WERI-Rb-1 (cell line): ENCODE results near the gene DBH.
"Not testable (repeated sequence)": the region's sequence is repeated elsewhere in the genome, so short reads cannot be mapped to it uniquely, and the experiment has no call there.

Source experiments
- DNase-seq: peaks from one replicate; pipeline ENCODE4 v3.0.0-alpha.2; 2020
- H3K27ac ChIP-seq: fragments of 250-450 bp; sonication (Bioruptor Pico); 2 replicates; pipeline ENCODE4 v1.5.1; 2020; ENCODE audit warnings: mild to moderate bottlenecking, moderate library complexity
- H3K27me3 ChIP-seq: fragments of 250-450 bp; sonication (Bioruptor Pico); 2 replicates; pipeline ENCODE4 v1.5.1; 2021; ENCODE audit warnings: mild to moderate bottlenecking, low read depth, moderate library complexity; ENCODE audit not compliant: insufficient read depth, severe bottlenecking
- H3K36me3 ChIP-seq: fragments of 250-450 bp; sonication (Bioruptor Pico); 2 replicates; pipeline ENCODE4 v1.5.1; 2020; ENCODE audit warnings: mild to moderate bottlenecking, moderate library complexity
- H3K4me3 ChIP-seq: 2 replicates; pipeline ENCODE4 v1.5.1; 2011; ENCODE audit warnings: low read depth, mild to moderate bottlenecking, control low read depth, low read length
- H3K9me3 ChIP-seq: fragments of 250-450 bp; sonication (Bioruptor Pico); 2 replicates; pipeline ENCODE4 v1.5.1; 2021; ENCODE audit warnings: mild to moderate bottlenecking, moderate library complexity; ENCODE audit not compliant: severe bottlenecking
- TF ChIP-seq, protein P1 (sequence below): IDR thresholded peaks from 2 replicates; pipeline ENCODE4 v1.5.1; 2011; ENCODE audit warnings: low read depth, mild to moderate bottlenecking, control low read depth, inconsistent platforms, low read length

Gene DBH

DNA sequence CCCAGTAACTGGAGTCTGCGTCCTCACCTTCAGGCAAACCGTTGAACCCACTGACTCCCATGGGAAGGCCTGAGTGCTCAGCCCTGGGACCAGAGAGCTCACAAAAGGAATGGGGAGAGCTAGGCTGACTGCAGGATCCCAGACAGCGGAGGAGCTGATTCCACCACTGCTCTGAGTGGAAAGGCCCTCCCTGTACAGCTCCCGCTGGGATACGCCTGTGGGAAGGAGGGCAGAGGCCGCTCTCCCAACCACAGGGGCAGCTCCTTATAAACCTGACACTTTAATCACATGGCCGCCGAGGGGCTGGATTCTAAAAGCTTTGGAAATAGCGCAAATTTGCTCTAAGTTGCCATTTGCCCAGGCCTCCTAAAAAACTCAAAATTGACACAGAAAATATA is 37.1 kb downstream of the DBH start:
- H3K4me3 ChIP-seq = no peak overlapping the region
- H3K27ac ChIP-seq = no peak overlapping the region
- DNase-seq = no peak
- H3K9me3 ChIP-seq = no peaks in the 10 kb centered on the region
- H3K27me3 ChIP-seq = no peaks in the 10 kb centered on the region
- TF ChIP-seq, protein P1, sequence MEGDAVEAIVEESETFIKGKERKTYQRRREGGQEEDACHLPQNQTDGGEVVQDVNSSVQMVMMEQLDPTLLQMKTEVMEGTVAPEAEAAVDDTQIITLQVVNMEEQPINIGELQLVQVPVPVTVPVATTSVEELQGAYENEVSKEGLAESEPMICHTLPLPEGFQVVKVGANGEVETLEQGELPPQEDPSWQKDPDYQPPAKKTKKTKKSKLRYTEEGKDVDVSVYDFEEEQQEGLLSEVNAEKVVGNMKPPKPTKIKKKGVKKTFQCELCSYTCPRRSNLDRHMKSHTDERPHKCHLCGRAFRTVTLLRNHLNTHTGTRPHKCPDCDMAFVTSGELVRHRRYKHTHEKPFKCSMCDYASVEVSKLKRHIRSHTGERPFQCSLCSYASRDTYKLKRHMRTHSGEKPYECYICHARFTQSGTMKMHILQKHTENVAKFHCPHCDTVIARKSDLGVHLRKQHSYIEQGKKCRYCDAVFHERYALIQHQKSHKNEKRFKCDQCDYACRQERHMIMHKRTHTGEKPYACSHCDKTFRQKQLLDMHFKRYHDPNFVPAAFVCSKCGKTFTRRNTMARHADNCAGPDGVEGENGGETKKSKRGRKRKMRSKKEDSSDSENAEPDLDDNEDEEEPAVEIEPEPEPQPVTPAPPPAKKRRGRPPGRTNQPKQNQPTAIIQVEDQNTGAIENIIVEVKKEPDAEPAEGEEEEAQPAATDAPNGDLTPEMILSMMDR = no peak
- H3K36me3 ChIP-seq = peaks cover 81% of the 10 kb centered on the region

DNA sequence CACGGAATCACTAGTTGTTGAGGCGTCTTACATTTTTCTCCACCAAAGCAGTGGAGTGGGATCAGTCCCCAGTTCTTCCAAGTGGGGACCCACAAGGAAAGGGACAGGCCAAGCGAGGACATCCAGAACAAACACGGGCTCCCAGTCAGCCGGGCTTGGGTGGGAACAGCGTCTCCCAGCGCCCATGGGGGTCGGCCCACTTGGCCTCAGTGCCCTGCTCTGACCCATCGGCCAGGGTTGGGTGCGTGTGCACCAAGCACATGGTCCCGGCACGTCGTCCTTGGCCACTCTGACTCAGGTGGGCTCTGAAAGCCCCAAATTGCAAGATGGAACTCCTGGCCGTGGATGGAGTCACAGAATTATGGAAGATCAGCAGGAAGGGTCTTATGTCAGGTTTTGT is 37.9 kb downstream of the DBH start:
- H3K9me3 ChIP-seq = no peaks in the 10 kb centered on the region
- no peak overlapping the region for H3K27ac ChIP-seq
- H3K4me3 ChIP-seq = no peak overlapping the region
- H3K36me3 ChIP-seq = peaks cover 89% of the 10 kb centered on the region
- TF ChIP-seq, protein P1 = no peak
- no peak for DNase-seq
- no peaks in the 10 kb centered on the region for H3K27me3 ChIP-seq

DNA sequence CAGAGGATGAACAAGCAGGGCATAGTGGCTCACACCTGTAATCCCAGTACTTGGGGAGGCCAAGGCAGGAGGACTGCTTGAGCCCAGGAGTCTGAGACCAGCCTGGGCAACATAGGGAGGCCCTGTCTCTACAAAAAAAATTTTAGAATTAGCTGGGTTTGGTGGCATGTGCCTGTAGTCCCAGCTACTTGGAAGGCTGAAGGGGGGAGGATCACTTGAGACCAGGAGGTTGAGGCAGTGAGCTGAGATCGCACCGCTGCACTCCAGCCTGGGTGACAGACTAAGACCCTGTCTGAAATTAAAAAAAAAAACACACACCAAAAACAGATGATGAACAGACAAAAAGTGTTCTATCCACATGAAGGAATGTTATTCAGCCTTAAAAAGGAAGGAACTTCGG is 39.6 kb downstream of the DBH start:
- not testable (repeated sequence) for H3K4me3 ChIP-seq, DNase-seq, H3K27me3 ChIP-seq, H3K27ac ChIP-seq, H3K9me3 ChIP-seq
- H3K36me3 ChIP-seq = peaks cover 90% of the 10 kb centered on the region

DNA sequence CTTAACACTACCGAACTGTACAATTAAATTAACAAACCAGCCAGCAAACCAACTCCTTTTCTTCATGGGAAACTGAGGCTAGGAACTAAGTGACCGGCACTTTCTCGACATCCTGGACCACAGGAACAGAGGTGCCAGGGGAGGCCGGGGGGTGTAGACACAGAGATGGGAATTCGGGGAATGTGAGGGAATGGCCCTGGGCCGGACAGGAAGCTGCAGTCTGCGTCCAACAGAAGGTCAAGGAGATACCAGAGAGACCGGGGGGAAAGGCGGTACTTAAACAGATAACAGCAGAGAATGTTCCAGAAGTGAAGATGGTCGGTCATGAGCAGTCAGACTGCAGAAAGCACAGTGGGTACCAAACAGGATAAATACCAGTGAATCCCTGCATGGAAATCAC is 40.3 kb downstream of the DBH start:
- H3K4me3 ChIP-seq = no peak overlapping the region
- H3K9me3 ChIP-seq = no peaks in the 10 kb centered on the region
- no peak for DNase-seq
- H3K27ac ChIP-seq = no peak overlapping the region
- H3K36me3 ChIP-seq = peaks cover 90% of the 10 kb centered on the region
- H3K27me3 ChIP-seq = no peaks in the 10 kb centered on the region
- TF ChIP-seq, protein P1 = no peak

DNA sequence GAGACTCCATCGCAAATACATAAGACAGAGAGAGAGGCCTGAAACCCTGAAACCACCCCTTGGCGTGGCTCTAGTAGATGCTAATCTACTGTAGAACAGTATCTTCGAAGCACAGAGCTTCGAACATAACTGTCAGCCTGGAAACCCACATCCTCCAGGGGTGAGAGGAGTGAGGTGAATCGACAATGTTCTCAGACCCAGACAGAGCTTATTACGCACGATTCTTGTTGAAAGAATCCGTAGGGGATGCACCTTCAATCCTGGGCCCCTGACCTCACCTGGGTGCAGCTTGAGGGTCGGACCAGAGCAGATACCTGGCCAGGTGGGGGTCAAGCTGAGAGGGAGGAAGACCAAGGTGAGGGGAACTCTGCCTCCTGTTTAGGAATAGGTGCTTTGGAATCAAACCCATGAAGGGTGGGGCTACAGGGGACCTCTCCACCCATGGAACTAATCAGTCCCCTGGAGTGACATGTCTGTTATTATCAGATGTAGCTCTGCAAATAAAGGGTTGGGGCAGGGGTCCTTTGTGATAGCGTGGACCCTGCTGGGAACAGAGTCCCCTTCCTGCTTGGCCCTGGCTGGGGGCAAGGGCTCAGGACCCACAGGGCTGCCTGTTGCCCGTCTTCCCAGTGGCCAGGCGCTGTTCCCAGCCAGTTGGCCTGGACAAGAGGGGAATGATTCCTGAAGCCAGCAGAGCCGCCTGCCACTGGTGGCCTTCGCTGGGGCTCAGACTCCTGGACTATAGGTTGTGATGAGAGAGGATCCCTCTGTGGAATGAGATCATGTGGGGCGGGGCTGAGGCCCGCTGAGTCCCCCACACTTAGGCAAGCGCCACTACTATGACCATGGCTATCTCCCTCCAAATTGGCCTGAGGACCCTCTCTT is 41.2 kb downstream of the DBH start:
- TF ChIP-seq, protein P1 = no peak
- no peak overlapping the region for H3K4me3 ChIP-seq
- H3K36me3 ChIP-seq = peaks cover 89% of the 10 kb centered on the region
- no peak overlapping the region for H3K27ac ChIP-seq
- H3K9me3 ChIP-seq = no peaks in the 10 kb centered on the region
- DNase-seq = no peak
- H3K27me3 ChIP-seq = no peaks in the 10 kb centered on the region

DNA sequence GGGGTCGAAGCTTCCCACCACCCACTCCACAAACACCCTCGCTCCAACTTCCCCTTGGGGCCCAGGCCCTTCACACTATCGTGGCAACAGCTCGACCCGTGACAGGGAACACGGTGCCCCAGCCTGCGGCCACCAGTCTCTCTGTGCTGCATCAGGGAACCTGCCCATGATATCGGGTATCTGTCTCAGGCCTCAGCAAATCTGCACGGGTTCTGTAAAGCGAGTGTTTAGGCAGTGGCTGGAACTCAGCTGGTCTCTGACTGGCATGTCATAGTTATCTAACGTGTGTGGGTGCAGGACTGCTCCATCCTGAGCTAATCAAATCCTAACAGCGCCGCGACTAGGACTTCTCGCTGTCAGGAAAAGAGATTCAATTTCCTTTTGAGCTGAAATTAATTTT is 42.9 kb downstream of the DBH start:
- no peak overlapping the region for H3K4me3 ChIP-seq
- DNase-seq = no peak
- peaks cover 87% of the 10 kb centered on the region for H3K36me3 ChIP-seq
- H3K27me3 ChIP-seq = no peaks in the 10 kb centered on the region
- no peaks in the 10 kb centered on the region for H3K9me3 ChIP-seq
- no peak overlapping the region for H3K27ac ChIP-seq
- TF ChIP-seq, protein P1 = no peak
